SK-N-SH (cell line): ENCODE measurements around the gene COL23A1. TPM values are rescaled to one million over a fixed set of nuclear protein-coding genes. Genes with fewer than 3 reads are reported as not detected.

ENCODE experiments used
- CTCF ChIA-PET: fragments of 300-600, 350-600 bp; formaldehyde crosslinking; extraction: SDS; loops from one replicate; lab custom pipeline; 2021; lab: Yijun Ruan, JAX
- POLR2A ChIA-PET: fragments of 350-600 bp; sonication (Branson Sonifier 250); formaldehyde crosslinking; extraction: SDS; loops from one replicate; lab custom pipeline; 2020; ENCODE audit warnings: antibody characterized with exemption, inconsistent platforms; lab: Yijun Ruan, JAX
- DNase-seq: peaks from one replicate; pipeline ENCODE4 v3.0.0; 2012
- H2AFZ ChIP-seq: fragments of 200-600 bp; sonication (generic); 2 replicates; pipeline ENCODE4 v1.8.1; 2016; ENCODE audit warnings: antibody characterized with exemption, mild to moderate bottlenecking, low read depth
- H3F3A ChIP-seq: fragments of 200-600 bp; sonication (generic); replicated peaks from 2 replicates; pipeline ENCODE3; 2016; ENCODE audit warnings: antibody characterized with exemption, mild to moderate bottlenecking; ENCODE audit not compliant: insufficient read depth
- H3K27ac ChIP-seq, 2 experiments: fragments of 200-500 bp in 1 of 2; fragments of 200-600 bp in 1 of 2; sonication (Bioruptor generic) in 1 of 2; sonication (generic), shearing (Covaris generic) in 1 of 2; 2 replicates each; pipeline versions ENCODE4 v1.5.1 to v1.6.1; 2014 to 2016; ENCODE audit warnings: low read depth in 2 of 2, inconsistent platforms in 1 of 2, low read length in 1 of 2, mild to moderate bottlenecking in 1 of 2, mixed read lengths in 1 of 2
- H3K27me3 ChIP-seq: fragments of 200-600 bp; sonication (generic), shearing (Covaris generic); 2 replicates; pipeline ENCODE4 v1.6.1; 2016; ENCODE audit warnings: mixed run types; ENCODE audit not compliant: insufficient read depth
- H3K36me3 ChIP-seq, 2 experiments: fragments of 200-500 bp in 1 of 2; fragments of 200-600 bp in 1 of 2; sonication (Bioruptor generic) in 1 of 2; sonication (generic) in 1 of 2; replicated peaks in 1 of 2; 2 replicates each; pipeline versions ENCODE3 to v1.5.1; 2014 to 2016; ENCODE audit warnings: low read length in 1 of 2, mild to moderate bottlenecking in 1 of 2; ENCODE audit not compliant: insufficient read depth in 2 of 2, control insufficient read depth in 1 of 2
- H3K4me1 ChIP-seq, 2 experiments: fragments of 200-500 bp in 1 of 2; fragments of 200-600 bp in 1 of 2; sonication (Bioruptor generic) in 1 of 2; sonication (generic), shearing (Covaris generic) in 1 of 2; 2 replicates each; pipeline versions ENCODE4 v1.5.1 to v1.6.1; 2014 to 2016; ENCODE audit warnings: low read depth in 1 of 2, low read length in 1 of 2, mixed run types in 1 of 2; ENCODE audit not compliant: insufficient read depth in 2 of 2, control insufficient read depth in 1 of 2
- H3K4me2 ChIP-seq: fragments of 200-600 bp; sonication (generic), shearing (Covaris generic); 2 replicates; pipeline ENCODE4 v1.6.1; 2017; ENCODE audit warnings: mixed run types
- H3K4me3 ChIP-seq, 2 experiments: fragments of 200-500 bp in 1 of 2; fragments of 200-600 bp in 1 of 2; sonication (Bioruptor generic) in 1 of 2; sonication (generic), shearing (Covaris generic) in 1 of 2; 2 replicates each; pipeline versions ENCODE4 v1.5.1 to v1.8.1; 2014 to 2016; ENCODE audit warnings: low read depth in 2 of 2, inconsistent platforms in 1 of 2, low read length in 1 of 2, mild to moderate bottlenecking in 1 of 2, mixed read lengths in 1 of 2, moderate library complexity in 1 of 2
- H3K79me2 ChIP-seq: fragments of 200-600 bp; sonication (generic); 2 replicates; pipeline ENCODE4 v1.8.1; 2017; ENCODE audit warnings: mild to moderate bottlenecking; ENCODE audit not compliant: insufficient read depth
- H3K9ac ChIP-seq: fragments of 200-600 bp; sonication (generic); 2 replicates; pipeline ENCODE4 v1.6.1; 2017; ENCODE audit warnings: mixed run types
- H3K9me2 ChIP-seq: fragments of 200-600 bp; sonication (generic); 2 replicates; pipeline ENCODE4 v1.6.1; 2017; ENCODE audit warnings: mixed run types
- H3K9me3 ChIP-seq: fragments of 200-600 bp; sonication (generic); 2 replicates; pipeline ENCODE4 v1.6.1; 2017; ENCODE audit warnings: mixed run types, mild to moderate bottlenecking, moderate library complexity
- H4K20me1 ChIP-seq: fragments of 200-600 bp; sonication (generic); 2 replicates; pipeline ENCODE4 v1.6.1; 2017; ENCODE audit warnings: mild to moderate bottlenecking, mixed run types; ENCODE audit not compliant: insufficient read depth
- CHD2 ChIP-seq: fragments of 150-350 bp; IDR thresholded peaks from 2 replicates; pipeline ENCODE4 v1.6.1; 2018; ENCODE audit warnings: low read length; ENCODE audit not compliant: partially characterized antibody
- EZH2phosphoT487 ChIP-seq: fragments of 200-600 bp; sonication (generic); IDR thresholded peaks from 2 replicates; pipeline ENCODE4 v1.6.1; 2017; ENCODE audit warnings: low read depth, mixed run types, mild to moderate bottlenecking, antibody characterized with exemption, moderate library complexity, borderline replicate concordance
- FOSL2 ChIP-seq: IDR thresholded peaks from 2 replicates; pipeline ENCODE4 v1.4.0; 2012; ENCODE audit warnings: low read depth, mild to moderate bottlenecking, moderate library complexity, borderline replicate concordance
- FOXJ3 ChIP-seq: sonication (generic); formaldehyde crosslinking; IDR thresholded peaks from 2 replicates; pipeline ENCODE4 v1.5.1; 2020; ENCODE audit warnings: mild to moderate bottlenecking, missing genetic modification reagents
- FOXM1 ChIP-seq: IDR thresholded peaks from 2 replicates; pipeline ENCODE4 v1.4.0; 2012; ENCODE audit warnings: low read depth, mild to moderate bottlenecking
- GATA2 ChIP-seq: sonication (generic); formaldehyde crosslinking; IDR thresholded peaks from 2 replicates; pipeline ENCODE4 v1.5.0; 2020; ENCODE audit warnings: mild to moderate bottlenecking, missing genetic modification reagents
- JUND ChIP-seq: IDR thresholded peaks from 2 replicates; pipeline ENCODE4 v1.4.0; 2012
- RCOR1 ChIP-seq: fragments of 150-350 bp; IDR thresholded peaks from 2 replicates; pipeline ENCODE4 v1.6.1; 2017; ENCODE audit warnings: antibody characterized with exemption, low read length
- RFX5 ChIP-seq: IDR thresholded peaks from 2 replicates; pipeline ENCODE4 v1.6.1; 2012; ENCODE audit warnings: mild to moderate bottlenecking, improper control_type of control experiment, low read length
- SMC3 ChIP-seq: IDR thresholded peaks from 2 replicates; pipeline ENCODE4 v1.6.1; 2012; ENCODE audit warnings: low read depth, low read length, improper control_type of control experiment
- TCF12 ChIP-seq: IDR thresholded peaks from 2 replicates; pipeline ENCODE4 v1.4.0; 2012
- TEAD4 ChIP-seq: IDR thresholded peaks from 2 replicates; pipeline ENCODE4 v1.4.0; 2012; ENCODE audit warnings: mild to moderate bottlenecking, borderline replicate concordance; ENCODE audit not compliant: insufficient read depth
- YY1 ChIP-seq: IDR thresholded peaks from 2 replicates; pipeline ENCODE4 v1.4.0; 2012; ENCODE audit warnings: low read depth, mild to moderate bottlenecking
- WGBS: methylation state at CpG from one replicate; pipeline ENCODE4 v1.1.6; 2017; ENCODE audit warnings: low lambda C conversion rate; 5-methylcytosine and 5-hydroxymethylcytosine counted together
- polyA plus RNA-seq, 3 experiments: library from polyadenylated mRNA; depleted of rRNA; stranded (reverse); fragments of >200 nt; gene quantifications; 2 replicates each; pipeline ENCODE4 v1.2.3, GENCODE V29; 2012
- TF ChIP-seq, protein P1 (sequence below): IDR thresholded peaks from 2 replicates; pipeline ENCODE4 v1.4.0; 2012; ENCODE audit warnings: low read depth, borderline replicate concordance

The COL23A1 gene
- polyA plus RNA-seq, 1 of the 3 experiments (the other 2 are of a cell fraction) = 0.10 TPM

DNA sequence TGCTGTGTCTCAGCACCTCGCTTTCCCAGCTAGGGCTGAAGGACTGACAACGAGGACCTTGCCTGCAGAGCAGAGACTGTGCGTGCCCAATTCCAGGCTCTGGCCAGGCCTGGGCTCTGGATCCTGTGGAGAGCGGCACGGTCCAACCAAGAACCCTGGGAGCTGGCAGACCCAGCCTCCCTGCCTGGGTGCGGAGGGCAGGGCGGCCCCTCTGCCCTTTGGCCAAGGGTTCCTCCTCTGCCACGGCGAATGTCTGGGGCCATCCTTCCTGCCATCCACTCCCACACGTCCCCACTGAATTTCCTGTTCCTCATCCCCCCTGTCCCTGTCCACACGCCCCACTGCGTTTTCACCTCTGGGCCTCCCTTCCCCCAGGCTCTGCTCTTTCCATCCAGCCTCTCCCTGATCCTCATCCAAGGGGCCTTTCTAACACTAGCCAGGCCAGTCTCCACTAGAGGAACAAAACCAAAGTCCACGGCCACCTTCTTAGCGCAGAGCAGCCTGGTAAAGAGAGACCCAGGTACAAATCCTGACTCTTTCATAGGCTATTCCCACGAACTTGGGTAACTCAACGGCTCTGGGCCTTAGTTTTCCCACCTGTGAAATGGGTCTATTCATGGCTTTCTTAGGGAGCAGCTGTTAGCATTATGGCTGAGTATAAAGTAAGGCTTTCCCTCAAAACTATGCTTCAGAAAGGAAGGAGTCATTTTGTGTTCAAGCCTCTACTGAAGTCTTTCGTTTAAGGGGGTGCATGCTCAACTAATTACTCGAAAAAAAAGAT lies 262.1 kb downstream of the COL23A1 start:
- Histone ChIP-seq H3F3A (no peaks in the 10 kb centered on the region), H3K27me3 (no peaks in the 10 kb centered on the region), H3K79me2 (no peaks in the 10 kb centered on the region), H3K4me1 (peaks cover 0 to 49% of the 10 kb centered on the region in 2 experiments; a peak in 1 of 4 replicates), H3K9ac (no peak overlapping the region), H3K27ac (no peak overlapping the region; a peak in 1 of 4 replicates), H2AFZ (no peak overlapping the region), H3K9me2 (no peaks in the 10 kb centered on the region), H4K20me1 (no peaks in the 10 kb centered on the region), H3K9me3 (no peaks in the 10 kb centered on the region), H3K4me2 (no peak overlapping the region), H3K36me3 (no peaks in the 10 kb centered on the region), H3K4me3 (no peak overlapping the region)
- 40% methylated on average over 14 of the region's 18 CpGs for WGBS
- no peak for TF ChIP-seq FOXM1
- no peak for TF ChIP-seq CHD2
- no peak for TF ChIP-seq TEAD4
- no peak for TF ChIP-seq FOSL2
- TF ChIP-seq JUND = no peak
- no peak for TF ChIP-seq SMC3
- TF ChIP-seq EZH2phosphoT487 = no peak
- CTCF ChIA-PET = interaction anchor here (1.6 kb wide), 1 partner anchor 44 kb away, joined by 5 read pairs; no protein-coding TSS in a partner anchor
- POLR2A ChIA-PET = no interaction called here
- DNase-seq = no peak

DNA sequence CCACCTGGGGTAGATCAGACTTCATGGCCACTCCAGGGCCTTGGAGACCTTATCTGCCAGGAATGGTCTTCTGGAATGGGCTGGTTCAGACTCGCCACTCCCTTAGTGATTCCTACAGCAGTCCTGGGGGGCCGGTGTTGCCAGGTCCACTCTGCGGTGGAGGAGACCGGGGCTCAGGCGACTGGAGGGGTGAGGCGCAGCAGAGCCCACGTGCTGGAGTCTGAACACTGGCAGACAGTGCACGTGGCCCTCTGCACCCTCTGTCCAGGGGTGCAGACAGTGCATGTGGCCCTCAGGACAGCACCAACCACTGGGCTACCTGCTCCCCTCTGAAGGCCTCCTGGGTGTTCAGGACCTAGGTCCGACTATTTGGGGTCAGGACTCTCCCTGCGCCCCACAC lies 262.7 kb downstream of the COL23A1 start:
- Histone ChIP-seq H3K4me3 (no peak overlapping the region), H3K4me1 (peaks cover 0 to 46% of the 10 kb centered on the region in 2 experiments; a peak in 1 of 4 replicates), H3K36me3 (no peaks in the 10 kb centered on the region), H4K20me1 (no peaks in the 10 kb centered on the region), H3K4me2 (no peak overlapping the region), H3K9me3 (no peaks in the 10 kb centered on the region), H3K9ac (no peak overlapping the region), H3K79me2 (no peaks in the 10 kb centered on the region), H2AFZ (no peak overlapping the region), H3K9me2 (no peaks in the 10 kb centered on the region), H3F3A (no peaks in the 10 kb centered on the region), H3K27ac (no peak overlapping the region; a peak in 1 of 4 replicates), H3K27me3 (no peaks in the 10 kb centered on the region)
- POLR2A ChIA-PET = no interaction called here
- no peak for DNase-seq
- 14% methylated on average over 1 of the region's 10 CpGs for WGBS
- CTCF ChIA-PET = interaction anchor here (1.6 kb wide), 1 partner anchor 43 kb away, joined by 5 read pairs; no protein-coding TSS in a partner anchor
- TF ChIP-seq GATA2 (CRISPR knock-in tag) = 0 out of 2 replicates have a peak, but pooled peaks have one; percentile 4
- no peak for TF ChIP-seq FOSL2
- TF ChIP-seq, protein P1, sequence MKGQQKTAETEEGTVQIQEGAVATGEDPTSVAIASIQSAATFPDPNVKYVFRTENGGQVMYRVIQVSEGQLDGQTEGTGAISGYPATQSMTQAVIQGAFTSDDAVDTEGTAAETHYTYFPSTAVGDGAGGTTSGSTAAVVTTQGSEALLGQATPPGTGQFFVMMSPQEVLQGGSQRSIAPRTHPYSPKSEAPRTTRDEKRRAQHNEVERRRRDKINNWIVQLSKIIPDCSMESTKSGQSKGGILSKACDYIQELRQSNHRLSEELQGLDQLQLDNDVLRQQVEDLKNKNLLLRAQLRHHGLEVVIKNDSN = no peak
- no peak for TF ChIP-seq RCOR1

DNA sequence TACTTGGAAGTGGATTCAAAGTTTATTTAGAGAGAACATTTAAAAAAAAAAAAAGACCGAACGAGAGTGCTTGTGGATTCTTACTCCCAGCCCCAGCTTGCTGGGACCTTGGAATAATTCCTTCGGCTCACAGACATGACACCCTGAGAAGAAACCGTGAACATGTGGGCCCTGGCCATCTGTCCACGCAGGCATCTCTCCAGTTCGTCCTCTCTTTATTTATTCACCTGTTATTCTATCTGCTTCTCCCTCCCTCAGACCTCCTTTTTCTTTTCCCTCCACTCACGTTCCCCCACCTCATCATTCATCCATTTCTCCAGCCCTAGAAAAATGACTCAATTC lies 263.8 kb downstream of the COL23A1 start:
- Histone ChIP-seq H3K79me2 (no peaks in the 10 kb centered on the region), H3K9ac (no peak overlapping the region), H3K36me3 (no peaks in the 10 kb centered on the region), H3K4me3 (no peak overlapping the region), H3K27me3 (no peaks in the 10 kb centered on the region), H3F3A (no peaks in the 10 kb centered on the region), H4K20me1 (no peaks in the 10 kb centered on the region), H3K9me2 (no peaks in the 10 kb centered on the region), H2AFZ (no peak overlapping the region), H3K4me1 (peaks cover 0 to 35% of the 10 kb centered on the region in 2 experiments; a peak in 1 of 4 replicates)
- CTCF ChIA-PET = no interaction called here
- POLR2A ChIA-PET = no interaction called here
- WGBS = 45% methylated on average over 7 of the region's 7 CpGs
- TF ChIP-seq RFX5 (no peak), EZH2phosphoT487 (no peak), YY1 (no peak), FOXJ3 (CRISPR knock-in tag) (no peak), TCF12 (no peak)
- TF ChIP-seq, all 33 proteins: peak for 0
- no peak for DNase-seq
- Histone ChIP-seq H3K27ac (no peak overlapping the region), H3K4me2 (no peak overlapping the region), H3K9me3 (no peaks in the 10 kb centered on the region)
